OCI-LY3 (cell line): ENCODE measurements around the gene SLCO2B1.

Experiments used
- CTCF ChIP-seq: fragments of 200-600, 300-600 bp; sonication (generic); IDR thresholded peaks from 2 replicates; pipeline ENCODE4 v1.5.1; 2014; ENCODE audit warnings: antibody characterized with exemption, low read length, low read depth
- EZH2phosphoT487 ChIP-seq: fragments of 200-600 bp; shearing (Covaris generic); IDR thresholded peaks from 2 replicates; pipeline ENCODE4 v1.6.1; 2018; ENCODE audit warnings: antibody characterized with exemption, mixed run types, low read depth

DNA sequence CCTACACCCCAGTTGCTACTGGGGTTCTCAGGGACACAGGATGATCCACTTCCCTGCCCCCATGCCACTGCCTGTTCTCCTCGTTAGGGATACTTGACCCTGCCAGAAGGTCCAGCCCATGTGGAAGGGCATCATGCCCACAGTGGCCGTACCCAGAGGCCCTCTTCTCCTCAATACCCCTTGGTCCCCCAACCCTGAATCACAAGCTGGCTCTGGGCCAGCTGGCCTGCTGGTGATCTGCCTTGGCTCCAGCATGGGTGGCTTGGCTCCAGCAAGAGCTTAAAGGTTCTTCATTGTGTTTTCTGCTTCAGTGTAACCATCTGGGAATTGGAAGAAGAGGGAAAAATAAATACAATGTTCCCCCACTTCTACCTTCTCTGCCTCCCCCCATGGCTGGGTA, 78.6 kb downstream of the SLCO2B1 start:
- TF ChIP-seq CTCF (no peak), EZH2phosphoT487 (no peak)
